HG03103 (cell line): Measurements from ENCODE around the gene AKNA.
"Not testable (repeated sequence)": the region's sequence is repeated elsewhere in the genome, so short reads cannot be mapped to it uniquely, and the experiment has no call there.

Source experiments
- ATAC-seq: cut with Tn5 transposase; IDR thresholded peaks from one replicate; pipeline ENCODE4 v1.9.1; 2021; ENCODE audit warnings: low read depth; ENCODE audit not compliant: unreplicated experiment

AKNA gene

DNA sequence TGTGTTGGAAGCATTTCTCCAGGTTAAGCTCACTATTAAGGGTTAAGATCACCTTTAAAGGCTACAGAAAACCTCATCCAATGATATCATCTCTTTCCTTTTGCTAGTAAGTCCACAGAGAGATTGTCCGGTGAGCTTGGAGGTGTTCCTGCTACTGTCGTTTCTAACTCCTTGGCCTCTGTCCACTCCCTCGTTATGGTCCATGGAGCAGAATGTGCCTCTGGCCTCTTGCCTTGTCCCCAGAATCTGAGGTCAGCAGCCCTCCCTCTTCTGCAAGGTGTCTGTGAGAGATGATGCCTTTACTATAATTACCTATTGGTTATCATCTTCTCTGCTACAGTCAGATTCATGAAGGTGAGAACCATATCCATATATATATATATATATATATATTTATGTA, 43.1 kb downstream of the AKNA start:
- ATAC-seq = no peak

DNA sequence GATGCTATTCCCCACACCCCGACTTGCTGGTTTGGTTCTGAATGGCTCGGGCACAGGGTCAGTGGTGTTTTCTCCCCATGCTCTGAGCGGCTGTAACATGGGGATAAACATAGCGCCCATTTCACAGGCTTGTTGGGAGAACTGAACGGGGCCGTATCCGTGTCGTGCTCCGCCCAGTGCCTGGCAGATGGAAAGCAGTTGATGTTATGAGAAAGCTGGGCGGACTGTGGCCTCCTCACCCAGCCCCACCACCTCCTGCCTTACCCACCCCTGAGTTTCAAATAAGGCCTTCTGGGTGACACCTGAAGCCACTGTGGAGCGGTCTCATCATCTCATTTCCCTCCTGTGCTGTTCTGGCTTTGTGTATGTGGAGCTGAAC, 43.6 kb downstream of the AKNA start:
- ATAC-seq = no peak

DNA sequence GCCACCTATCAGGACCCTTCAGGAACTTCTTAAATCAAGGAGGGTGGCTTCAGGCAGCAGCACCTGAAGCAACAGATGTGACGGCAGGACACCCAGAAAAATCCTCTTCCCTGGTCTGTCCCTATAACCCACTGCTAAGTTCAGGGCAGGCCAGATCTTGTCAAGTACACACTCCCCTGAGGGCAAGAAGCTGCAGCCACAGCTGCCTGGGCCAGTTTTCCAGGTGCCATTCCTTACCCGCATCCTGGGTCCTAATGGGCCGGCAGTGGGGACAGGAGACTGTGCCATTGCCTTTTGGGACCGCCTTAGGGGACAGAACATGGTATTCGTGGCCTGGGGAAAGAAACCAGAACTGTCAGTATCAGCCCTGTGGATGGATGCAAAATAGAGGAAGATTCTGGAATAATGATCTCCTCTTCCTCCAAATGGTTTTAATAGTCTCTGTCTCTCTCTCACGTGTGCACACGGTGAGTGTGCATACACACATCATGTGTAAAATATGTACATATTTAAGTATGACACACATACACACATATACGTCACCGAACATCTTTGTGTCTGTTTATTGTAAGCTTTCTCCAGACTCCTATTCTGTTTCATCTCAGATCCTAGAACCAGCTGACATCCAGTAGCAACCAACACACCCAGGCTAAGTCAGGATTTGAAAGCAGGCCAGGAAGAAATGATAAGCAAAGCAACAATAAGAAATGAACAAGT, 44.2 kb downstream of the AKNA start:
- no peak for ATAC-seq

DNA sequence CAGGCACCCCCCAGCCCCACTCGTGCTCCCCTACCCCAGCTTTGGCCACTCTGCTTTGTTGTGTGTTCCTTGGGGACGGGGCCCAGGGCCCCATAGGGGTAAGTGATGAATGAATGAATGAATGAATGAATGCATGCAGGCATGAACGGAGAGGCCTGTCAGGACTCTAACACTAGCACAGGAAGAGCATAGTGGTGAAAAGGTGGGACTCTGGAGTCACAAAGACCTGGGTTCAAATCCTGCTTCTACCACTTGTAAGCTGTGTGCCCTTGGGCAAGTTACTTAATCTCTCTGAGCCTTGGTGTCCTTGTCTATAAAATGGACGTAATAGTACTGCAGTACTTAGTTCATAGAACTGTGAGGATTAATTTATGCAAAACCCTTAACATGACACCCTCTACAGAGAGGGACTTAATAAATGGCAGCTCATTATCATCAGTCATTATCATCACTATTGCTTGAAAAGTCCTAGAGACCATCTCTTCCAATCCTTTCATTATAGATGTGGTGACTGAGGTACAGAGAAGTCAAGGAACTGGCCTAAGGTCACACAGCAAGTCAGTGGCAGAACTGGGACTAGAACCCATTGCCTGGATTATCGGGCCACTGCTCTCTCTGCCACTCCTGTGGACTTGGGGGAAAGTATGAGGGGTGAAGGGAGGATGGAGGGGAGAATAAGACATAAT, 44.9 kb downstream of the AKNA start:
- no peak for ATAC-seq

DNA sequence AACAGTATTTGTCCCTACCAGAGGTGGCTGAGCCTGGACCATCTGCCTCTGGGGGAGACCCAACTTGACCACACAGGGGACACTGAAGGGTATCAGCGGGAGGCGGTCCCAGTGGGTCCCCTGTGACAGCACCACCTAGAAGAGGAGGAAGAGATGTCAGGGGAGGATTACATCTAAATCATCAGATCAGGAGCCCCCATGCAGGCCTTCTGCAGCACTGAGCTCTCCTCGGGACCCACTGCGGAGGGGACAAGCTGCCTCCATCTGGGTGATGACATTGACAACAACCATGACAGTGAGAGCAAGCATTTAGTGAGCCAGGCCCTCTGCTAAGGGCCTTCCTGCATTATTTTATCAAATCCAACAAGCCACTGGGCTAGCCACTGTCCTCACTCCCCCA, 45.8 kb downstream of the AKNA start:
- ATAC-seq = no peak

DNA sequence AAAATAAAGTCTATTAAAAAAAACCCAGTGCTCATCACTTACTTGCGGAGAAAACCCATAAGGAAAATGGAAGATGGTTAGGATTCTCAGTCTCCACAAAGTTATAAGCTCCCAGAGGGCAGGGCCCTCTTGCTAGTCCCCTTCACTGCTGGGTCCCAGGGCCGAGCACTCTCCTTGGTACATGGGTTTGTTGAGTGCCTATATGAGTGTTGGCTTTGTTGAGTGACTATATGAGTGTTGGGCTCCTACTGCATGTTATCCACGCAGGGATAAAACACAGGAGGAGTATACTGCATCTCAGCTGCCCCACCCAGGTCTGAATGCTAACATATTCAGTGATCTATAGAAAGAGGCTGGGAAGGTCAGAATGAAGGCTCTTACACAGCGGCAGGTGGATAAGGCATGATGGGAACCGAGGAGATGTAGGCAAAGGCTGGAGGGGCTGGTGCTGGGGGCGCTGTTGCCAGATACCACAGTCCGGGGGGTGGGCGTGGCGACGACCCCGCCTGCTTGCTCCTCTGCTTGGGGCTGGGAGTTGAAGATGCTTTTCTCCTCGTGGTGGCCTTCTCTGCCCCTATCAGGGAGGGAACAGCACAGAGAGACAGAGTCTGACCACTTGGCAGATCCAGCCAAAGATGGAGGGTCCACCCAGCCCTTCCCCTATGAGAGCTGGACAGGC, 46.5 kb downstream of the AKNA start:
- ATAC-seq = no peak

DNA sequence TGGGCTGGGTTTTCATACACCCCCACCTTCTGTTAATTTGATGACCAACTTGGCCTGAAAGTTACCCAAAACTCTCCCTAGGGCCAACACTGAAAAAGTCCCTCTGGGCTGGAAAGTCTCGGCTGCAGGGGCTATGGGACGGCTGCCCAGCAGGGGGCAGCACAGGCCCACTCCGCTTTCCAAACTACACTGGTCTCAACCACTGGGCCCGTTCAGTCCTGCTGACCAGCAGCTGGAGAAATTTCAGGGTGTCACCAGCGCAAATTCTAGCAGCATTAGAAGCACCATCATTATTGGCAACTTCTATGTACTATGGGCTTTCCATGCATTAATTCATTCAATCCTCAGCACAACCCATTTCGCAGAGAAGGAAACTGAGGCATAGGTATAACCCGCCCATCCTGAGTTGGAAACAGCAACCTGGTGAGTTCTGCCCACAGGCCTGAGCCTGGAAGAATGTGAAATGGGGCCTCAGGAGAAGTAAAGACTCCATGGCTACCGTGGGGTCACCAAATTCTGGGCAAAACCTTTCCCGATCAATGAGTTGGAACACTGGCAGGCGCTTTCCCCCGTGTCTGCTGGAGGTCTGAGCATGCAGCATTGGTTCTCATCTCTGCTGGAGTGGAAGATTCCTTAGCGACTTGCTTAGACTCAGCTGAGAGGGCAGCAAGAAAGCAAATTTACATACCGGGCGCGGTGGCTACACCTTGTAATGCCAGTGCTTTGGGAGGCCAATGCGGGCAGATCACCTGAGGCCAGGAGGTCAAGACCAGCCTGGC, 48.5 kb downstream of the AKNA start:
- no peak for ATAC-seq

DNA sequence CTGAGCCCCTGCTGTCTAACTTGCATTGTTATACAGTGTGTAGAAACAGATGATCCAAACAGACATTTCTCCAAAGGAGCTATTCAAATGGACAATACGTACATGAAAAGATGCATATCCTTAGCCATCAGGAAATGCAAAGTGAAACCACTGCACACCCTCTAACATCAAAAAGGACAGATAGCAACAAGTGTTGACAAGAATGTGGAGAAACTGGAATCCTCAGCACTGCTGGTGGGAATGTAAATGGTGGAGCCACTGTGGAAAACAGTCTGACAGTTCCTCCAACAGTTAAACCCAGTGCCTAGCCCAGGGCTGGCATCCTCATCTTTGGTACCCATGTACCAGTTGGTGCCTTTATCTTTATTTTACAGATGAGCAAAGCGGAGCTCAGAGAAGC, 49.6 kb downstream of the AKNA start:
- ATAC-seq = no peak

DNA sequence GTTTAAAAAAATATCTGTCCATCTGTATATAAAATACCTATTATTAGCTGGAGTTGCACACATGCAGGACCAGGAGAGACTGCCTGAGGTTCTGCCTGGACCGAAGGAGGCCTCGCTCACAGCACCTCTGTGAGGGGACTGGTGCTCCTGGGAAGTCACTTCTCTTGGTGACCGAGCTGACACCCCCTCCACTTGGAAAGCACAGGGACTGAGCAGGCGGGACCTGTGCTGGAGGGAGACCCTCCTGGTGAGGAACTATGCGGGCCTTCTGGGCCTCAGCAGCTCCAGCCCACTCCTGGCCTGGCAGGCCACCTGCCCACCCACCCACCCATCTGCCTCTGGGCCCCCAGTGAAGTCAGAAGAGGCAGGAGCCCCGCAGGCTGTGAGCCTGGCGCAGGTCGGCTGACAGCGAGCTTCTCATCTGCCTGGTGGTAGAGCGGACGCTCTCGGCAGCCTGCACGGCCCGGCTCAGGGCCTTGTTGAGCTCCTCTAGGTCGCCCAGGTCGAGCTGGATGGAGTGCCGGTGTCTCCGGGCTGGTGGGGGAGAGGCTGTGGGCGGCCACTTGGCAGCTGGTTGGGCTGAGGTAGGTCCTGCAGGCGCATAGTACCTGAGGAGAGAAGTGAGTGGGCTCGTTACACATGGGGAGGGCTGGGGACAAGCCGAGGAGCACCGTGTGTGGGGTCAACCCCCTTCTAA, 50.9 kb downstream of the AKNA start:
- ATAC-seq = no peak

DNA sequence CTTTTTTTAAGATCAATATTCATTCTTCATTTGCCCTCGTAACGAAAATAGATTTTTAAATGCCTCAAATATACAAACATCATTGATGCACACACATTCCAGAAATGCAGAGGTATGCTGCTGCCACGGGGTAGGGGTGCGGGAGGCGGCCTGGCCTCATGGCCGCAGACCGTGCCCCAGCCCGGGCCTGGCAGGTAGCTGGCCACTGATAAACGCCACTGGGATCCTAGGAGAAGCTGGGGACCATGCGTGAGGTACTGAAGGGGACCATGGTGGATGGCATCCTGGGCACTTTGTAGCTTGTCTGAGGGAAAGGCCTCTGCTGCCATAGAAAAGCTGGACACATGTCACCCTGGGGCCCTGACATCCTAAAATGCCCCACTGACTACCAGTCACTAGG, 51.6 kb downstream of the AKNA start:
- ATAC-seq = no peak

DNA sequence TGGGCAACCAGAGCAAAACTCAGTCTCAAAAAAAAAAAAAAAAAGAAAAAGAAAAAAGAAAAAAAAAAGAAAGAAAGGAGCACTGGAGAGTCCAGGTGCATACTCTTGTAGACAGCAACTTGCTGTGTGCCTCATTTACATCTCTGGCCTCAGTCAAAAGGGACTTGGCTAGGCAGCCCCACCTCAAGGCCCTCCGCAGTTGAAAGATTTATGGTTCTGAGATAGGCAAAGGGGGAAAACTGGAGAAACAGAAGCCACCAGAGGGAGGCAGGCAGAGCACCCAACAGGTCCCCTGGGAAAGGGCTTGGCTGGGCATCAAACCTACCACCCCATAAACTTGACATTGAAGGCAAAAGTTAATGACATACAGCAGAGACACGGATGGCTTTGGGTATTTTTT, 52.0 kb downstream of the AKNA start:
- no peak for ATAC-seq

DNA sequence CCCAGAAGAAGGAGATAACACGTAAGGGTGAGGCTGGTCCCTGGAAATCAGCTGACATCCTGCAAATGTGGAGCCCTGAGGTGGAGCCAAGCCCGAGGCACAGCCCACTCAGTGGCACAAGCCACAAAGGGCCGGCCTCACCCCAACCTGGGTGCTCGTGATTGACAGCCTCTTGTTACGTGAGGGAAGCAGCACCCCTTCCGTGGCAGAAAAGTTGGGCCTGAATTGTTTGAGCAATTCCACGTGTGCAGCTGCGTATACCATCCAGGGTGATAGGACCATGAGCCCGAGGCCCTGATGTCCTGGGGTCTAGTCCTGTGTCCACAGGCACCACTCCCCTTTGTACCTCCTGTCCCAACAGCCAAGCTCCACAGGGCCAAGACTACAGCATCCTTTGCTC, 53.3 kb downstream of the AKNA start:
- ATAC-seq = no peak

DNA sequence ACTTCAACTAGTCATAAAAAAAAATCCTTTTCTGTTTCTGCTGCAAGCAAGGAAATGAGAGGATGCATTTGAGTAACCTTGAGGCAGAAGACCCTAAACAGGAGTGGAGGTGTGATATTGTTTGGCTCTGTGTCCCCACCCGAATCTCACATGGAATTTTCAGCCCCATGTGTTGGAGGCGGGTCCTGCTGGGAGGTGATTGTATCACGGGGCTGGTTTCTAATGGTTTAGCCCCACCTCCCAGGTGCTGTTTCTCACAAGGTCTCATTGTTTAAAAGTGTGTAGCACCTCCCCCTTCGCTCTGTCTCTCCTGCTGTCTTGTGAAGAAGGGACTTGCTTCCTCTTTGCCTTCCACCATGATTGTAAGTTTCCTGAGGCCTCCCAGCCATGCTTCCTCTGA, 54.1 kb downstream of the AKNA start:
- ATAC-seq = not testable (repeated sequence)

DNA sequence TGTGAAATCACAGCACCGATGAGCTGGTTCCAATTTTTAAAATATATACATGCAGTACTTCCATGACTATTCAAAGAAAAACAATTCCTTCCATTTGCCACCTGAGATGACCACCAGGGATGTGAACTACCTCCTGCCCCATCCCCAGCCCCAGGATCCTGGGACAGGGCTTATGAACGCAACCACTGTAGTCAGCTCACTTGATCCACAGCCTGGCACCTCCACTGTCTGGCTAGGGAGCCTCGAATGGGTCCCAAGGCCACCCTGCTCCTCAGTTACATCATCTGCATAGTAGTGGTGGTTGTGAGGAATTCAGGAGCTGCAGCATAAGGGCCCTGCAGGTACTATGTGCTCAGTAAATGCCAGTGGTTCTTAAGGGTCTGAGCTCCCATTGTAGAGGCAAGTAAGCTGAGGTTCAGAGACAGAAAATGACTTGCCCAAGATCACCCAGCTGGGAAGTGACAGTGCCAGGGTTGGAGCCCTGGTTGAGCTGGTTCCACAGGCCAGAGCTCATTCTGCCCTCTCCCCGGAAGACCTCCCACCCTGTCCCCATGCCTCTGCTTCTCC, 55.2 kb downstream of the AKNA start:
- not testable (repeated sequence) for ATAC-seq

DNA sequence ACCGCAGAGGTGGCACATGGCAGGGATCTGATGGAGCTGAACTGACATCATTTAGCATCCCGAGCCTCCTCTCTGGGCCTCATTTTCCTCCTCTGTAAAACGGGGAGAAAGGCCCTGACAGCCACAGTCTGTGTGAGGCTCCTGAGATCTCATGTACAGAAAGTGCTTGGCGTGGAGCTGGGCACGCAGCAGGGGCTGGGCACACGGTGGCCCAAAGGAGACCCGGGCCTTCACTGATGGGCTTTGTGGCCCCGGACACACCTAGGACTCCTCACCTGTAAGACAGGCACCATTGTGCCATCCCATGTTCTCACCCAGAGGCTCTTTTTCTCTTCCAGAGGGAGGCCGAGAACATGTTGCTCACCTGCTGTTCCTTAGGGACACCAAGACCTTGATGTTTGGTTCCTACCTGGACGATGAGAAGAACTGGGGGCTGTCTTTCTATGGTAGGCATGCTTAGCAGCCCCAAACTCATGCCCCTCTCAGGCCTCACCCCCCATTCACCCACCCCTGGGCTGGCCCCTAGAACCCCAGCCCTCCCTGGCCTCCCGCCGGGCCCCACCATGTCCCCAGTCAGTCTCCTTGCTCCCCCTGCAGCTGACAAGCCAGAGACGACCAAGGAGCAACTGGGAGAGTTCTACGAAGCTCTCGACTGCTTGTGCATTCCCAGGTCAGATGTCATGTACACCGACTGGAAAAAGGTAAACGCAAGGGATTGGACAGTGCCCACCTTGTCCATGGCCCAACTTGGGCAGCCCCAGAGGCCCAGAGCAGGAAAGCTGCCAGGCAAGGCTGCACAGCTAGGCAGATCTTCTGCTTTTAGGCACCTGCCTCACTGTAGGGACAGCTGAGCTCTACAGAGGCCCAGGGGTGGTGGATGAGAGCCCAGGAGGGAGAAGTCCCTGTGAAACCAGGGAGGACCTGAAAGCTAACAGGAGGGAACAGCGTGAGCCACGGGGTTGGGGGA, 56.3 kb downstream of the AKNA start:
- ATAC-seq = not testable (repeated sequence)

DNA sequence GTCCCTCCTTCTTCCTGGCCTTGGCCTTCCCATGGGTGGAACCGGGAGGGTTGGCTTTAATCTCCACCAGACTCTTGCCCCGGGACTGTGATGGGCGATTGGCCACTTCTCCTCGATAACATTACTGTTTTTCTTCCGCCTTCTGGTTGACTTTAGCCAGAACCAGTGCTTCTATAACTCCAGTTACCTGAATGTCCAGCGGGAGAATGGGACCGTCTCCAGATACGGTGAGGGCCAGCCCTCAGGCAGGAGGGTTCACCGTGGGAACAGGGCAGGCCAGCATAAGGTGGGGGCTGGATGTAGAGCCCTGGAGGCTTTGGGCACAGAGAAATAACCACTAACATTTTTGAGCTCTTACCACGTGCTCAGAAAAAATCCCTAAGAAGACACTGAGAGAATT, 57.1 kb downstream of the AKNA start:
- ATAC-seq = no peak

DNA sequence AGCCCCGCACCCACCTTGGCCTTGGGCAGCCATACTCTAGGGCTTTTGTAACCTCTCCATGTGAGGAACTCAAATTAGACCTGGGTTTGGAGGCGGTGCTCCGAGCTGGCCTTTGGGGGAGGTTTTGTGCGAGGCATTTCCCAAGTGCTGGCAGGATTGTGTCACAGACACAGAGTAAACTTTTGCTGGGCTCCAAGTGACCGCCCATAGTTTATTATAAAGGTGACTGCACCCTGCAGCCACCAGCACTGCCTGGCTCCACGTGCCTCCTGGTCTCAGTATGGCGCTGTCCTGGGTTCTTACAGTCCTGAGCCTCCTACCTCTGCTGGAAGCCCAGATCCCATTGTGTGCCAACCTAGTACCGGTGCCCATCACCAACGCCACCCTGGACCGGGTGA, 58.2 kb downstream of the AKNA start, which contains the start of gene ORM2:
ORM2 (plus strand) TSS at position 245 of the 398 bp plus-strand sequence; CDS start at position 281, 36 bp downstream.
- ATAC-seq = not testable (repeated sequence)

DNA sequence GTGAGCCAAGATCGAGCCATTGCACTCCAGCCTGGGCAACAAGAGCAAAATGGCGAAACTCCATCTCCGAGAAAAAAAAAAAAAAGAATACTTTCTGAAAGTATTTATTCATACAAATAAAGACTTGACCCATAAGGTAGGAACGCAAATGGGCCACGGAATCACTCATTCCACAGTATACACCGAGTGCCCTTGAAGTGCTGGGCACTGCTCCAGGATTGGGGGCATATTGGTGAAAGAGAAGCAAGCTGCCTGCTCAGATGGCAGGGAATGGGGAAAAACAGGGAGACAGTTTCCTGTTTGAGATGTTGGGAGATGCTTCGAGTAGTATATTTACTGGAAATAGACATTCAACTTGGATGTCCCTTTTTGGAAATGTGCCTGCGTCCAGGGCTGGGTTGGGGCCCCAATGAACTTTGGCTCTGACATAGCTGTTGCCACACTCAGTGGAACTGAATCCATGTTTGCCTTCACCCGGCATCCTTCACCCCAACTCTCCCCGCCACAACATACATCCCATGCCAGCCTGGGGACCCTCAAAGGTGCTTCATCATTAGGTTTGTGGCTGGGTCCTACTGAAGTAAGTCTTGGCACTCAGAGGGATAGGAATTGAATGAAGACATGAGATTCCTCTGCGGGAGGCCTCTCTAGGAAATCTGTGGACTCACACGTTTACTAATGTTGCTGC, 58.7 kb downstream of the AKNA start:
- ATAC-seq = not testable (repeated sequence)
